SKM-1 (cell line): ENCODE results near the gene ITSN1.
A peak's percentile ranks its signal among the peaks of the same experiment; 100 is the strongest.
"Not testable (repeated sequence)": the region's sequence is repeated elsewhere in the genome, so short reads cannot be mapped to it uniquely, and the experiment has no call there.

Experiments used
- DNase-seq: peaks from one replicate; lab custom pipeline; 2025; ENCODE audit not compliant: unreplicated experiment; lab: John Stamatoyannopoulos, UW

The ITSN1 gene

DNA sequence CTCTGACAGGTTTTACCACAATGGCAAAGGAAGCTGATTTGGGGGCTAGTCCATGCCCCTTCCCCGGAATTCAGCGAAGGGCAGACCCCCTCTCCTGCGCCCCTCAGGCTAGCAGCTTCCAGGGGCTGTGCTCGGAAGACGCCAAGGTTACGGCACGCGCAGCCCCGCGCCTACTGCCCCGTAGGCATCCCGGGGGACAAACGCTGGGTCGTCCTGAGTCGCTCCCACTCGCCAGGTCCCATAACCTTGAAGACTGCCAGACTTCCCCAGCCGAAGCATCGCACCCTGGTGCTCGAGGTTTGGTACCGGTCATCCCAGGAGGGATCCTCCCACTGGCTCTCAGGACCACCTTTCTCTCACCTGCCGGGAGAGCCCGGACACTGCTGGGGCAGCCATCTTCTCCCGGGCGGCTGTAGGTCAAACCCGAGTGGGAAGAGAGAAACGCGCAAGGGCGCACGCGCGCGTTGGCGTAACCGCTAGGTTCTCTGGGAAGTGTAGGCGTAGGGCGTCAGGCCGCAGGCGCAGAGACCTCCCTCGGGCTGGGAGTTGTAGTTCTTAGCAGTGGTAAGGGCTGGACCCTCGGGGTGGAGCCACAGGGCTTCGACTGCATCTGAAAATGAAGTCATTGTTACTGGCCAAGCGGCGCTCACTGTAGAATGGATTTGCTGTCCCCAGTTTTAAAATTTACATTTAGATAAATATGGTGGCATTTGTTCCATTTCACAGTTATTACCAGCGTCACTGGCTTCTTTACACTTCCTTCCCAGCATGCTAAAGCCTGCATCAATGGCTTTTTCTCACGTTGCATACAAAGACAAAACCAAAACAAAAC is 273.3 kb downstream of the ITSN1 start, which contains the start of gene ATP5PO:
TSS of gene ATP5PO (minus strand) at position 437 of the 832 bp plus-strand sequence. CDS start at position 396, 41 bp downstream.
- DNase-seq, result peak; percentile 93

DNA sequence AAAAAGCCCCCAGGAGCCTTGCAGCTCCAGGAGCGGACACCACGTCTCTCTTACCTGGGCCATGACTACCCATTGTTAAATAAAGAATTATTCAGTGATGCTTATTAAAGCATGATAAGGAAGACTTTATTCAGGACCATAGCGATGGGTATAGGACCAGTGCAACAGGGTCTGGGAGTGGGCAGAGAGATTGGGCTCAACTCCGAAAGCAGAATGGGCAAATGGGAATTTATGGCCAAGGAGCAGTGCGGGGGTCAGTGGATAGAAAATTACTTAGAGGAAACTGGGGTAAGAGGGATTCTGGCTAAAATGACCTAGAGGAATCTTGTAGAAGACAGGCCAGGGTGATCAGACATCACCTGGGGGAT is 273.9 kb downstream of the ITSN1 start:
- DNase-seq, result no peak

- no peak for DNase-seq
Observed at GRCh38 chr21:33917421-33917820, 275.1 kb downstream of the ITSN1 start.

GRCh38 chr21:33924079-33924765 is 281.9 kb downstream of the ITSN1 start:
- DNase-seq, result peak; percentile 77

DNA sequence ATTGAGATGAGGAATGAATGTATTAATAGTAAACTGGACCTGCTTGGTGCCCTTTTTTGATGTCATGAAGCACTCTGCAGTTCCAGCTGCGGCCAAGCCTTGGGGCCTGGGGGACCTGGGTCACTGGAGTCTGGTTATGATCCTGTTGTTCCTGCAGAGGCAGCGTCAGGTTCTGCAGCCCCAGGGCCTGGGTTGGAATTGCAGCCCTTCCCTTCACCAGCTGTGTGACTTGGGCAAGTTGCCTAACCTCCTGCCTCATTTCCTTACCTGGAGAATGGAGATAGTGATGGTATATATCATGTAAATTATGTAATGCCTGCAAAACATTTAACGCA is 282.4 kb downstream of the ITSN1 start:
- no peak for DNase-seq

- DNase-seq, result not testable (repeated sequence)
Observed at GRCh38 chr21:33926248-33926647, 283.9 kb downstream of the ITSN1 start.

DNA sequence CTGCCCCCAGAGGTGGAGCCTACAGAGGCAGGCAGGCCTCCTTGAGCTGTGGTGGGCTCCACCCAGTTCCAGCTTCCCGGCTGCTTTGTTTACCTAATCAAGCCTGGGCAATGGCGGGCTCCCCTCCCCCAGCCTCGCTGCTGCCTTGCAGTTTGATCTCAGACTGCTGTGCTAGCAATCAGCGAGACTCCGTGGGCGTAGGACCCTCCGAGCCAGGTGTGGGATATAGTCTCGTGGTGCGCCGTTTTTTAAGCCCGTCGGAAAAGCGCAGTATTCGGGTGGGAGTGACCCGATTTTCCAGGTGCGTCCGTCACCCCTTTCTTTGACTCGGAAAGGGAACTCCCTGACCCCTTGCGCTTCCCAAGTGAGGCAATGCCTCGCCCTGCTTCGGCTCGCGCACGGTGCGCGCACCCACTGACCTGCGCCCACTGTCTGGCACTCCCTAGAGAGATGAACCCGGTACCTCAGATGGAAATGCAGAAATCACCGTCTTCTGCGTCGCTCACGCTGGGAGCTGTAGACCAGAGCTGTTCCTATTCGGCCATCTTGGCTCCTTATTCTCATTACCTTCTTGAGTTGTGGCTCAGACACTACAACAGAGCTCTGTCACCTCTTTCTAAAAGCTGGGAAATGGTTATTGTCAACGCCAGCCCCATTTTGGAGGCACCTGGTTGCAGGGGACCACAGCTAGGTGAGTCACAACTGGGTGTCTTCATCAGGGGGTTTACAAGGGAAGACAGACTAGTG is 288.9 kb downstream of the ITSN1 start:
- not testable (repeated sequence) for DNase-seq

- no peak for DNase-seq
Observed at GRCh38 chr21:33931799-33932390, 289.6 kb downstream of the ITSN1 start.

DNA sequence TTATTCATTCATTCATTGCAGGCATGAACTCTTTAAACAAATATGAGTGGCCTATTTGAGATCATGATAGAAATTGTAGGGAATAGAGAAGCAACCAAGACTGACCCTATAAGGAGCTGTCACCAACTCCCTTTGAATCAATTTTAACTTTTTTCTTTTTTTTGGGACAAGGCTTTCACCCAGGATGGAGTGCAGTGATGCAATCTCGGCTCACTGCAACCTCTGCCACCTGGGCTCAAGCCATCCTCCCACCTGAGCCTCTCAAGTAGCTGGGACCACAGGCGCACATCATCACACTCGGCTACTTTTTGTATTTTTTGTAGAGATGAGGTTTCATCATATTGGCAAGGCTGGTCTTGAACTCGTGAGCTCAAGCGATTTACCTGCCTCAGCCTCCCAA is 290.4 kb downstream of the ITSN1 start:
- no peak for DNase-seq

GRCh38 chr21:33936301-33937038 is 294.2 kb downstream of the ITSN1 start:
- DNase-seq, result no peak

DNA sequence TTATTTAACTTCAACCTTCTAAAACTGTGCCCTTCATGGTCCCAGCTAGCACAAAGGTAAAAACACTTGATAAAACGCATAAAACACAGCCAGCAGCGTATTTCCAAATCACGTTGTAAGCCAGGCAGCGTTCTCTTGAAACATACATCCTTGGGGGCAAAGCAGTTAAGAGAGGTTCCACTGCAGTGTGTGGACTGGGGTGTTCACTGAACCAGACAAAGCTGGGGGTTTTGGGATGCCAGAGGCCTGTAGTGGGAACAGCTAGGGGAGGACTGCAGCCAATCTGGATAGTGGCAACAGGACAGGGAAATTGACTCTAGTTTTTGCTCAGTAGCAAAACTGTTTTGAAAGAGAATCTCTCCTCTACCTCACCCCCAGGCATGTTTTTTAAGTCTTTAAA is 294.8 kb downstream of the ITSN1 start:
- no peak for DNase-seq

- DNase-seq, result no peak
Observed at GRCh38 chr21:33937931-33938339, 295.6 kb downstream of the ITSN1 start.

GRCh38 chr21:33938381-33938780 is 296.1 kb downstream of the ITSN1 start:
- DNase-seq, result no peak

GRCh38 chr21:33939226-33939625 is 296.9 kb downstream of the ITSN1 start:
- DNase-seq, result no peak

GRCh38 chr21:33940164-33940880 is 298.0 kb downstream of the ITSN1 start:
- DNase-seq, result no peak

DNA sequence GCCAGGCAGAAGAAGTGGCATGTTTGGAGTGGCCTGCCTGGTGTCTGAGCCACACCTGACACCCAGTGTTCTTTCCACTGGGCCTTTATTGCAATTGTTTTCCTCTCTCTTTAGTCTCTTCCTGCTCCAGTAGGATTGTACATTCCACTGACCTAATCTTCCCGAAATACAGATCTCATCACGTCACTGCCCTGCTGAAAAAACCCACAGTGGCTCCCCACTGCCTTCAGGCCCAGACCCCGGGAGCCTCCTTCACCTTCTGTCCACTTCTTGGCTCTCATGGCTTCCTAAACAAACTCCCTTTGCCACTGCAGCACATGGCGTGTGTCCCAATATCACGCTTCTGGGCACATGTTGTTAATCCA is 298.6 kb downstream of the ITSN1 start:
- no peak for DNase-seq

DNA sequence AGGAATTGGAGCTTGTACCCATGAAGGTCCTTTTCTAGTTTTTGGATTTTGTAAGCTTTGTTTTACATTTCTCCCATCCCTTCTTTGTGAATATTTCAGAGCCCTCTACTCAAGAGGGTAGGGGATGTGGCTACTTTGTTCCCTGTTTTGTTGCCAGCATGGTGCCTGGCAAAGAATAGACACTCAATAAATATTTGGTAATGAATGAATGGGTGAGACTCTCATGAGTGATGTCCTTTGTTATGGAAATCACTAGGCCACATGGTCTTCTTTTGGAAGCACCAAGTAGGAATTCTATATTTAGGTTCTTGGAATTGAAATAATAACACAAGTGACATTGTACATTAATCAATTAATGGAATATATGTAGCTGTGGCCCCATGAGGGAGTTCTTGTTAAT is 300.1 kb downstream of the ITSN1 start:
- DNase-seq, result no peak

GRCh38 chr21:33943293-33943692 is 301.0 kb downstream of the ITSN1 start:
- DNase-seq, result no peak

- no peak for DNase-seq
Observed at GRCh38 chr21:33944185-33944763, 302.0 kb downstream of the ITSN1 start.
